Naive B cell (primary cell): ENCODE results near the gene UBA5. TPM values are rescaled to one million over a fixed set of nuclear protein-coding genes. Genes with fewer than 3 reads are reported as not detected.
"Not testable (repeated sequence)": the region's sequence is repeated elsewhere in the genome, so short reads cannot be mapped to it uniquely, and the experiment has no call there.

ENCODE experiments used
- ATAC-seq, 2 donors: fragments of 150-1000 bp; cut with Tn5 transposase; 2 replicates each; pipeline ENCODE4 v1.10.0; 2021; ENCODE audit warnings: low read depth in 2 of 2, mild to moderate bottlenecking in 2 of 2, moderate library complexity in 2 of 2
- DNase-seq: peaks from one replicate; pipeline ENCODE4 v3.0.0; 2022
- H3K27ac Mint-ChIP-seq, 6 donors: one replicate each; pipeline ENCODE4 v1.8.0; 2020 to 2022; ENCODE audit warnings: mild to moderate bottlenecking in 6 of 6, mixed read lengths in 6 of 6, moderate library complexity in 5 of 6, inconsistent platforms in 2 of 6
- H3K27me3 Mint-ChIP-seq, 3 donors: one replicate each; pipeline ENCODE4 v1.8.0; 2021 to 2022; ENCODE audit warnings: mixed read lengths in 3 of 3, mild to moderate bottlenecking in 1 of 3
- H3K36me3 Mint-ChIP-seq, 2 donors: one replicate each; pipeline ENCODE4 v1.8.0; 2020 to 2022; ENCODE audit warnings: mixed read lengths in 2 of 2, inconsistent platforms in 1 of 2, mild to moderate bottlenecking in 1 of 2
- H3K4me1 Mint-ChIP-seq, 3 donors: one replicate each; pipeline ENCODE4 v1.8.0; 2020 to 2022; ENCODE audit warnings: mixed read lengths in 3 of 3, inconsistent platforms in 1 of 3, mild to moderate bottlenecking in 1 of 3, moderate library complexity in 1 of 3
- H3K4me3 Mint-ChIP-seq, 8 donors: one replicate each; pipeline ENCODE4 v1.8.0; 2020 to 2022; ENCODE audit warnings: mild to moderate bottlenecking in 8 of 8, mixed read lengths in 8 of 8, moderate library complexity in 8 of 8, inconsistent platforms in 2 of 8
- H3K9me3 Mint-ChIP-seq, 7 donors: one replicate each; pipeline ENCODE4 v1.8.0; 2020 to 2022; ENCODE audit warnings: mixed read lengths in 7 of 7, mild to moderate bottlenecking in 5 of 7, inconsistent platforms in 2 of 7, moderate library complexity in 1 of 7
- polyA plus RNA-seq, 6 donors: library from polyadenylated mRNA; unstranded; fragments of 300-500 nt; fragmentation: Illumina TruSeq; gene quantifications; one replicate each; pipeline ENCODE4 v1.2.3, GENCODE V29; 2021; ENCODE audit warnings: low read depth in 6 of 6

UBA5 gene
- polyA plus RNA-seq, 6 donors from 2014 or later, result 29.6 to 46.1 (median 31.8) TPM

GRCh38 chr3:132637590-132637989 lies 22.5 kb upstream of the UBA5 start:
- Mint-ChIP-seq H3K9me3 (no peaks in the 10 kb centered on the region), H3K4me1 (peaks cover 0 to 7% (median 4%) of the 10 kb centered on the region in 3 donors), H3K4me3 (no peak overlapping the region), H3K27me3 (no peaks in the 10 kb centered on the region), H3K36me3 (peaks cover 9 to 14% of the 10 kb centered on the region in 2 donors), H3K27ac (no peak overlapping the region)
- DNase-seq (no peak), ATAC-seq (no peak)

GRCh38 chr3:132638706-132639105 lies 21.4 kb upstream of the UBA5 start:
- no peak for DNase-seq
- Mint-ChIP-seq H3K36me3 (peaks cover 9 to 14% of the 10 kb centered on the region in 2 donors), H3K27ac (no peak overlapping the region), H3K4me1 (peaks cover 0 to 14% (median 4%) of the 10 kb centered on the region in 3 donors), H3K9me3 (no peaks in the 10 kb centered on the region), H3K27me3 (no peaks in the 10 kb centered on the region), H3K4me3 (no peak overlapping the region)
- no peak for ATAC-seq

GRCh38 chr3:132641427-132641826 lies 18.7 kb upstream of the UBA5 start:
- not testable (repeated sequence) for H3K4me3 Mint-ChIP-seq, H3K36me3 Mint-ChIP-seq, ATAC-seq, H3K9me3 Mint-ChIP-seq, DNase-seq, H3K27ac Mint-ChIP-seq, H3K27me3 Mint-ChIP-seq
- peaks cover 0 to 14% (median 4%) of the 10 kb centered on the region in 3 donors for H3K4me1 Mint-ChIP-seq

GRCh38 chr3:132641837-132642538 lies 18.1 kb upstream of the UBA5 start:
- Mint-ChIP-seq H3K27ac (no peak overlapping the region), H3K4me1 (peaks cover 0 to 14% (median 4%) of the 10 kb centered on the region in 3 donors), H3K27me3 (no peaks in the 10 kb centered on the region), H3K4me3 (no peak overlapping the region), H3K36me3 (peaks cover 0 to 5% of the 10 kb centered on the region in 2 donors), H3K9me3 (no peaks in the 10 kb centered on the region)
- peak in 1 of 2 donors; percentile 45 for ATAC-seq
- DNase-seq, result no peak

- peaks cover 4 to 14% (median 8%) of the 10 kb centered on the region in 3 donors for H3K4me1 Mint-ChIP-seq
- H3K27me3 Mint-ChIP-seq, result no peaks in the 10 kb centered on the region
- H3K4me3 Mint-ChIP-seq, result no peak overlapping the region
- ATAC-seq, result no peak
- no peak for DNase-seq
- no peaks in the 10 kb centered on the region for H3K36me3 Mint-ChIP-seq
- H3K27ac Mint-ChIP-seq, result no peak overlapping the region
- H3K9me3 Mint-ChIP-seq, result no peaks in the 10 kb centered on the region
These were observed 17.6 kb upstream of the UBA5 start for GRCh38 chr3:132642539-132642847.

DNA sequence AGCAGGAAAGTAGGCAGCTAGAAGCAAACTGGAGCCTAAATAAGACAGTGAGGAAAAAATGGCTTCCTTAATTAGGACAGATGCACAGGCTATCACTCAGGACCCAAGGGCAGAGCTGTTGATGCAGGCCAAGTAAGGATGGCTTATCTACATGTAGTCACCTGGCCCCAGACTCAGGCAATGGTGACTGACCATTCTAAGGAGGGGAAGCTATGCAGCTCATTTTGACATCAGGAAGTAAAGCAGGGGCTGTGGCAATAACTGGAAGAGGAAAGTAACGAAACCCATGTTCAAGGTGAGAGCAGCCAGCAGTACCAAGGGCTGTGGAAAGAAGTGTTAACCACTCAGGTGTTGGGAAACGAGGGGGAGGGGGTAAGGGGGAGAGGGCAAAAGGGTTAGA lies 16.8 kb upstream of the UBA5 start:
- Mint-ChIP-seq H3K4me1 (peaks cover 6 to 14% (median 8%) of the 10 kb centered on the region in 3 donors), H3K27me3 (no peaks in the 10 kb centered on the region), H3K9me3 (no peaks in the 10 kb centered on the region), H3K4me3 (no peak overlapping the region), H3K36me3 (no peaks in the 10 kb centered on the region), H3K27ac (peak overlapping the region in 1 of 6 donors; percentile 89)
- DNase-seq (no peak), ATAC-seq (no peak)

DNA sequence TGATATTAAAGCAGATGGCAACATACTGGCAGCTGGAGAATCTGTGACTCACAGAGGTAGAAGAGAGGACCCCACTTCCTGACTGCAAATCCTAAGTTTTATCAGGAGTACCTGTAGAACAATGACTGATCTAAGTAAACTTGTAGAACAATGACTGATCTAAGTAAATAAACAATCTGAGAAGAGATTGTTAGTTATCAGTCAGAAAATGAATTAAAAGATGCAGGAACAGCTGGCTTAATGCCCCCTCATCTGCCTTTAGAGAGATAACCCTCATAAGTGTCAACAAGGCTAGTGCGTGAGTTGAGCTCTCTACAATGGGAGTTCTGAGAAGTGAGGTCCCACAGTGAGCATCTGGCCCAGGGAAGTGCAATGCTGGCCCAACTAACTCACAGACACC lies 15.1 kb upstream of the UBA5 start:
- ATAC-seq (no peak), DNase-seq (no peak)
- no peaks in the 10 kb centered on the region for H3K9me3 Mint-ChIP-seq
- peaks cover 6 to 14% (median 8%) of the 10 kb centered on the region in 3 donors for H3K4me1 Mint-ChIP-seq
- no peaks in the 10 kb centered on the region for H3K36me3 Mint-ChIP-seq
- H3K27ac Mint-ChIP-seq, result peak overlapping the region in 1 of 6 donors; percentile 32
- no peak overlapping the region for H3K4me3 Mint-ChIP-seq
- H3K27me3 Mint-ChIP-seq, result no peaks in the 10 kb centered on the region

DNA sequence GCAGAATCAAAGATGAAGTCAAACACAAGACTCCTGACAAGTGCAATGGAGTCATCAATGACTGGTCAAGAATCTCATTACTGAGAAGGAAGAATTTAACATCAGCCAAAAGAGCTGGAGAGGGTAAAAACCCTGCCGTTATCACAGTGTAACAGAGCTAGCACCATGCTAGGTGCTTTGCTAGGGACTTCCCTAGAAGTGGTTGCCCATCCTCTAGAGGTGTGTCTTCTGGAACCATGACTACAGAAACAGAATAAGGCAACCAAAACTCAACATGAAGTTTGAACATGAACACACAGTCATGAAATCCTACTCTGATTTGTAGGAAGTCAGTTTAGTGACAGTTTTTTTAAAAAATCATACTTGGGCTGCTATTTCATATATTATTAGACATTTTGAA lies 10.0 kb upstream of the UBA5 start:
- Mint-ChIP-seq H3K36me3 (no peaks in the 10 kb centered on the region), H3K4me1 (peaks cover 0 to 6% (median 5%) of the 10 kb centered on the region in 3 donors), H3K27ac (peak overlapping the region in 1 of 6 donors; percentile 29), H3K27me3 (no peaks in the 10 kb centered on the region), H3K9me3 (no peaks in the 10 kb centered on the region), H3K4me3 (no peak overlapping the region)
- DNase-seq, result no peak
- peak in 1 of 2 donors; percentile 45 for ATAC-seq

DNA sequence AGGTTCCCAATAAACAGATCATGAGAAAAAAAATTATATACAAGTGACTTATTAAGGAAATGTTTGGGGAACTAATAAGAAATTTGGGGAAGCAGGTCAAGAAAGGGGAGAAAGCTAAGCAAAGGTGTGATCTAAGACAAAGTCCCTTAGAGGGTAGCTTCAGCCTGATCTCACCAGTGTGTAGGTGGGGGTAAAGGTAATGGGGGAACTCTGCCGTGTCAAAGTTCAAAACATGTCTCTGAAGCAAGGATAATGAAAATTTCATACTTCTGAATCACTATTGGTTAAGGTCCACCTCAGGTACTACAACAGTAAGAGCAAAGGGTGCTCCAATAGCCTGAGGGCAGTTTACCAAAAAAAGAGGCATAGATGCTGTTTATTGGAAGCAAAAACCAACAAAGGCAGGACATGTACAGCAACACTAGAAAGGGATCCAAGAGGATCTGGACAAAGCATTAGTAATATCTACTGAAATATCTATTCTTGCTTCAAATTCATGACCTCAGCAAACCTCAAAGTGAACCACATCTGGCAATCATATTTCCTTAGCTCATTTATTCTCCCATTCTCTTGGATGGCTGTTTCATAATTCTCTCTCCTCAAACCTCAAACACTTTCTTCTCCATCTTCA lies 7.4 kb upstream of the UBA5 start:
- Mint-ChIP-seq H3K27ac (no peak overlapping the region), H3K4me3 (no peak overlapping the region), H3K36me3 (no peaks in the 10 kb centered on the region), H3K9me3 (no peaks in the 10 kb centered on the region), H3K4me1 (peaks cover 0 to 6% (median 5%) of the 10 kb centered on the region in 3 donors), H3K27me3 (no peaks in the 10 kb centered on the region)
- ATAC-seq, result no peak
- DNase-seq, result no peak

DNA sequence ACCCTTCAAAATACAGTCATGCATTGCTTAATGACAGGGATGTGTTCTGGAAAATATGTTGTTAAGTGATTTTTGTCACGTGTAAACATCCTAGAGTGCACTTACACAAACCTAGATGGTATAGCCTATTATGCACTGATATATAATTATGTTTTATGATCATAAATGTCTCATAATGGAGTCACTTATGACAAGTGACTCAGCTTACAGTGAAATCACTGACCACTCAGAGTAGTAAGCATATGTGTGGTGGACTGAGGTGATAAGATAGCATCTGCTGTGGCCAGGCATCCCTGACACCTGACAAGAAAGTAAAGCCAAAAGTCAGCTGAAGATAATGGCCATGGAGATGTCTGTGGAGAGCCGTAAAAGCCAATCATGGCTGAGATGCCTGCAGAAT lies 5.9 kb upstream of the UBA5 start:
- no peaks in the 10 kb centered on the region for H3K36me3 Mint-ChIP-seq
- DNase-seq, result no peak
- no peaks in the 10 kb centered on the region for H3K9me3 Mint-ChIP-seq
- no peak for ATAC-seq
- no peak overlapping the region for H3K4me3 Mint-ChIP-seq
- no peak overlapping the region for H3K27ac Mint-ChIP-seq
- peaks cover 9 to 19% (median 13%) of the 10 kb centered on the region in 3 donors for H3K4me1 Mint-ChIP-seq
- H3K27me3 Mint-ChIP-seq, result no peaks in the 10 kb centered on the region

- H3K9me3 Mint-ChIP-seq, result no peaks in the 10 kb centered on the region
- no peaks in the 10 kb centered on the region for H3K36me3 Mint-ChIP-seq
- DNase-seq (no peak), ATAC-seq (no peak)
- no peak overlapping the region for H3K27ac Mint-ChIP-seq
- no peaks in the 10 kb centered on the region for H3K27me3 Mint-ChIP-seq
- peaks cover 11 to 22% (median 14%) of the 10 kb centered on the region in 3 donors for H3K4me1 Mint-ChIP-seq
- H3K4me3 Mint-ChIP-seq, result no peak overlapping the region
These were observed 5.4 kb upstream of the UBA5 start for GRCh38 chr3:132654721-132655120.

- no peaks in the 10 kb centered on the region for H3K27me3 Mint-ChIP-seq
- H3K36me3 Mint-ChIP-seq, result peaks cover 0 to 6% of the 10 kb centered on the region in 2 donors
- H3K4me1 Mint-ChIP-seq, result peaks cover 14 to 24% (median 19%) of the 10 kb centered on the region in 3 donors
- H3K9me3 Mint-ChIP-seq, result no peaks in the 10 kb centered on the region
- no peak overlapping the region for H3K4me3 Mint-ChIP-seq
- DNase-seq (no peak), ATAC-seq (no peak)
- peak overlapping the region in 3 of 6 donors; percentile 12 to 69 (median 43) for H3K27ac Mint-ChIP-seq
These were observed 4.7 kb upstream of the UBA5 start for GRCh38 chr3:132655471-132655870.

DNA sequence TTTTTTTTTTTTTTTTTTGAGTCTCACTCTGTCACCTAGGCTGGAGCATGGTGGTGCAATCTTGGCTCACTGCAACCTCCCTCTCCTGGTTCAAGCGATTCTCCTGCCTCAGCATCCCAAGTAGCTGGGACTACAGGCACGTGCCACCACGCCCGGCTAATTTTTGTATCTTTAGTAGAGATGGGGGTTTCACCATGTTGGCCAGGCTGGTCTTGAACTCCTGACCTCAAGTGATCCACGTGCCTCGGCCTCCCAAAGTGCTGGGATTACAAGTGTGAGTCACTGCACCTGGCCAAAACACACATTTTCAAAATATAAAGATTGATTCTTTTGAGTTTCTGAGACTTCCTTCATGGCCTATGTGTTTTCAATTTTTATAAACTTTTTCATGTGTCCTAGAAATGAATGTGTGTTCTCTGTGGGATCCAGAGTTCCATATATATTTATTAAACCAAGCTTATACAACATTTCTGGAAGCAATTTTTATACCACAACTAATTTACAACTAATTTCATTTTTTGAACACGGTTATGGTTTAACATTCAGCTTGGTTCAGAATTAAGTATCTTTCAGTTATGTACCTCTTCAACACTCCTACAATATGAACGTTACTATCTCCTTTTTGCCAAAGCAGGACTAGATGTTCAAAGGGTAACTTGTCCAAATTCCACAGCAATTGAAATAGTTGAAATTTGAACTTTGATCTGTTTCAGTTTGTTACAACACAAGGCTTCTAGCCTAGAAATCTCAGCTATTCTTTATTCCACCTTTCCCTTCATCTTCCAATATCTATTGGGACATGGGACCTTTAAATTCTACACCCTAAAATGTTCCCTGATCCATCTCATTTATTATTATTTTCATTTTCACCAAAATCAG lies 2.0 kb upstream of the UBA5 start:
- Mint-ChIP-seq H3K4me3 (peak overlapping the region in 6 of 8 donors; percentile 6 to 99 (median 76)), H3K27me3 (no peaks in the 10 kb centered on the region), H3K27ac (peak overlapping the region in 5 of 6 donors; percentile 9 to 97 (median 45)), H3K4me1 (peaks cover 28 to 40% (median 34%) of the 10 kb centered on the region in 3 donors), H3K9me3 (no peaks in the 10 kb centered on the region), H3K36me3 (peaks cover 0 to 7% of the 10 kb centered on the region in 2 donors)
- no peak for DNase-seq
- no peak for ATAC-seq
